Measurements from ENCODE around the gene SMARCAL1. TPM values are rescaled to one million over a fixed set of nuclear protein-coding genes. Genes with fewer than 3 reads are reported as not detected.

Gene SMARCAL1
- total and polyA plus RNA-seq, 2 of the 13 experiments (the other 11 are each of a cell fraction or from before 2014, with no cell fraction given) = 12.7 to 21.3 TPM

GRCh38 chr2:216425008-216425787 lies 12.9 kb downstream of the SMARCAL1 start:
- intact Hi-C loops (cut with micrococcal nuclease; ENCODE audit: unreplicated experiment) (no loop called here), in situ Hi-C loops (cut with HindIII; ENCODE audit: extremely low pct_ligation_motif_present, low pct_unique_long_range_greater_than_20kb) (no loop called here)
- ChIA-PET CTCF (ENCODE audit: low intra/inter-chr PET ratio, low total read pairs) (no interaction called here), POLR2A (no interaction called here)
- H3K9ac ChIP-seq (ENCODE audit: insufficient read depth, low read depth, low read length) = no peak overlapping the region
- TF ChIP-seq U2AF2 (IDR thresholded peaks at IDR 0.05; ENCODE audit: low read depth, low read length) (no peak), HHEX (CRISPR knock-in tag; IDR thresholded peaks at IDR 0.05) (no peak), ZNF768 (CRISPR knock-in tag; IDR thresholded peaks at IDR 0.05) (no peak), FOXK2 (IDR thresholded peaks at IDR 0.05) (no peak), TRIM22 (IDR thresholded peaks at IDR 0.05) (no peak), ZNF790 (CRISPR knock-in tag; IDR thresholded peaks at IDR 0.05; ENCODE audit: borderline replicate concordance) (no peak), ZNF296 (CRISPR knock-in tag; conservative IDR thresholded peaks at IDR 0.05) (no peak), ZNF451 (CRISPR knock-in tag; IDR thresholded peaks at IDR 0.05) (no peak), ARNTL (CRISPR knock-in tag; IDR thresholded peaks at IDR 0.05) (no peak), FIP1L1 (IDR thresholded peaks at IDR 0.05; ENCODE audit: borderline replicate concordance, insufficient read depth, low read depth, low read length) (no peak), ZKSCAN8 (CRISPR knock-in tag; IDR thresholded peaks at IDR 0.05; ENCODE audit: borderline replicate concordance) (no peak), NFE2L1 (CRISPR knock-in tag; IDR thresholded peaks at IDR 0.05; ENCODE audit: borderline replicate concordance) (no peak), BHLHE40 (IDR thresholded peaks at IDR 0.05; ENCODE audit: low read length) (no peak), ZMAT3 (CRISPR knock-in tag; conservative IDR thresholded peaks at IDR 0.05) (no peak), TAF15 (IDR thresholded peaks at IDR 0.05; ENCODE audit: low read depth, low read length, poor library complexity, severe bottlenecking) (no peak), KLF13 (CRISPR knock-in tag; IDR thresholded peaks at IDR 0.05) (no peak), NR3C1 (CRISPR knock-in tag; IDR thresholded peaks at IDR 0.05) (no peak), DBP (CRISPR knock-in tag; IDR thresholded peaks at IDR 0.05; ENCODE audit: not compliant biosample characterization) (no peak)
- WGBS (ENCODE audit: low lambda C conversion rate) = 96% methylated on average over 13 of the region's 14 CpGs
- ATAC-seq (no peak), FAIRE-seq (no peak), DNase-seq (ENCODE audit: low spot score) (no peak)
- H2AFZ ChIP-seq (ENCODE audit: low read length) = no peak overlapping the region
- no peaks in the 10 kb centered on the region for H3K79me2 ChIP-seq (ENCODE audit: insufficient read depth, low read length)
- no peak overlapping the region for H3K27ac ChIP-seq (ENCODE audit: extremely low read length, insufficient read depth, low read length)
- H3K36me3 ChIP-seq (replicated peaks in 1 of 2; ENCODE audit: control insufficient read depth in 1 of 2, insufficient read depth in 2 of 2, low read length in 2 of 2) = peaks cover 31 to 64% of the 10 kb centered on the region in 2 experiments
- H3K4me1 ChIP-seq (ENCODE audit: insufficient read depth, low read length) = no peaks in the 10 kb centered on the region
- H3K4me3 ChIP-seq (replicated peaks in 1 of 3; ENCODE audit: insufficient read depth in 1 of 3, low read depth in 2 of 3, low read length in 3 of 3) = no peak overlapping the region
- no peaks in the 10 kb centered on the region for H3K9me3 ChIP-seq (ENCODE audit: low read length)
- H3K4me2 ChIP-seq (ENCODE audit: low read depth, low read length) = no peak overlapping the region
- no peaks in the 10 kb centered on the region for H4K20me1 ChIP-seq (ENCODE audit: insufficient read depth, low read length)
- H3K27me3 ChIP-seq (ENCODE audit: control insufficient read depth in 1 of 2, insufficient read depth in 2 of 2, low read length in 2 of 2) = no peaks in the 10 kb centered on the region
- no TSS peak for BruUV-seq (replicated peaks)
